MM.1S (cell line): Measurements from ENCODE around the gene TM2D1.

ENCODE experiments used
- DNase-seq: peaks from one replicate; pipeline ENCODE4 v3.0.0-alpha.2; 2015
- H2AFZ ChIP-seq: fragments of 300-600 bp; sonication (generic); 2 replicates; pipeline ENCODE4 v1.6.0; 2016; ENCODE audit warnings: antibody characterized with exemption, low read length
- H3F3A ChIP-seq: fragments of 300-600 bp; sonication (generic); 2 replicates; pipeline ENCODE4 v1.6.1; 2016; ENCODE audit warnings: mild to moderate bottlenecking, antibody characterized with exemption, low read length, moderate library complexity, mixed read lengths; ENCODE audit not compliant: insufficient read depth
- H3K27ac ChIP-seq: fragments of 300-600 bp; sonication (generic); 2 replicates; pipeline ENCODE4 v1.5.1; 2016; ENCODE audit warnings: mild to moderate bottlenecking, low read length
- H3K27me3 ChIP-seq: fragments of 300-600 bp; sonication (generic); replicated peaks from 2 replicates; pipeline ENCODE4 v1.6.0; 2016; ENCODE audit warnings: low read length; ENCODE audit not compliant: insufficient read depth
- H3K36me3 ChIP-seq: fragments of 300-600 bp; sonication (generic); replicated peaks from 2 replicates; pipeline ENCODE4 v1.6.1; 2016; ENCODE audit warnings: mild to moderate bottlenecking, low read length, mixed read lengths; ENCODE audit not compliant: insufficient read depth
- H3K4me1 ChIP-seq: fragments of 300-600 bp; sonication (generic); 2 replicates; pipeline ENCODE4 v1.6.1; 2016; ENCODE audit warnings: low read length, mixed read lengths
- H3K4me2 ChIP-seq: fragments of 300-600 bp; sonication (generic); 2 replicates; pipeline ENCODE4 v1.6.0; 2016; ENCODE audit warnings: low read depth, low read length
- H3K4me3 ChIP-seq: fragments of 300-600 bp; sonication (generic); 2 replicates; pipeline ENCODE4 v1.5.1; 2016; ENCODE audit warnings: low read length, mixed read lengths
- H3K79me2 ChIP-seq: fragments of 300-600 bp; sonication (generic); 2 replicates; pipeline ENCODE4 v1.6.1; 2016; ENCODE audit warnings: mixed run types, low read length, mixed read lengths
- H3K9ac ChIP-seq: fragments of 300-600 bp; sonication (generic); 2 replicates; pipeline ENCODE4 v1.6.1; 2016; ENCODE audit warnings: low read length, mixed read lengths
- H3K9me2 ChIP-seq: fragments of 300-600 bp; sonication (generic); replicated peaks from 2 replicates; pipeline ENCODE4 v1.6.1; 2016; ENCODE audit warnings: mild to moderate bottlenecking, low read length, mixed read lengths; ENCODE audit not compliant: insufficient read depth
- H3K9me3 ChIP-seq: fragments of 300-600 bp; sonication (generic); replicated peaks from 2 replicates; pipeline ENCODE4 v1.6.1; 2016; ENCODE audit warnings: mild to moderate bottlenecking, low read length, mixed read lengths; ENCODE audit not compliant: insufficient read depth
- H4K20me1 ChIP-seq: fragments of 300-600 bp; sonication (generic); 2 replicates; pipeline ENCODE4 v1.6.1; 2016; ENCODE audit warnings: mild to moderate bottlenecking, low read length, moderate library complexity, mixed read lengths; ENCODE audit not compliant: insufficient read depth
- EZH2 ChIP-seq: fragments of 300-600 bp; sonication (generic); optimal IDR thresholded peaks from 2 replicates; pipeline ENCODE3; 2017; ENCODE audit warnings: low read depth, mild to moderate bottlenecking, antibody characterized with exemption, low read length, mixed read lengths
- EZH2phosphoT487 ChIP-seq: fragments of 300-600 bp; sonication (generic); IDR thresholded peaks from 2 replicates; pipeline ENCODE4 v1.6.1; 2018; ENCODE audit warnings: antibody characterized with exemption, low read length
- TF ChIP-seq, protein P1 (sequence below): fragments of 300-600 bp; sonication (generic); IDR thresholded peaks from 2 replicates; pipeline ENCODE4 v1.5.1; 2016; ENCODE audit warnings: antibody characterized with exemption, low read length, mixed read lengths

The TM2D1 gene

DNA sequence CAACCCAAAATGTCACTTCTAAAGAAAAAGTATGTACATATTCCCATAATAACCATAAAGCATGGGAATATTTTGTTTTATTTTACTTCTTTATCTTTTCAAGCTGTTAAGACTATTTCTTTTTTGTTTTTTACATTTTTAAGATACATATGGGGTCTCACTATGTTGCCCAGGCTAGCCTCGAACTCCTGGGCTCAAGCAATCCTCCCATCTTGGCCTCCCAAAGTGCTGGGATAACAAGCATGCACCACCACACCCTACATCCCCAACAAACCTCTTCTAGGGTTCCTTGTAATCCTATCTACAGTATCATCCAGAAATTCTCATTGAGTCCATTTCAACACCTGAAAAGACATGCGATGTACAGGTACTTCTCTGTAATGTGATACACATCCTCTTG, 87.5 kb downstream of the TM2D1 start:
- Histone ChIP-seq H3K27me3 (no peaks in the 10 kb centered on the region), H4K20me1 (no peaks in the 10 kb centered on the region), H3K79me2 (no peaks in the 10 kb centered on the region), H3K4me3 (no peak overlapping the region), H3K36me3 (no peaks in the 10 kb centered on the region), H3F3A (no peaks in the 10 kb centered on the region), H3K9me2 (no peaks in the 10 kb centered on the region), H3K27ac (no peak overlapping the region), H3K9ac (no peak overlapping the region), H2AFZ (no peak overlapping the region), H3K9me3 (no peaks in the 10 kb centered on the region), H3K4me2 (no peak overlapping the region), H3K4me1 (no peaks in the 10 kb centered on the region)
- TF ChIP-seq EZH2 (no peak), EZH2phosphoT487 (no peak)
- TF ChIP-seq, protein P1, sequence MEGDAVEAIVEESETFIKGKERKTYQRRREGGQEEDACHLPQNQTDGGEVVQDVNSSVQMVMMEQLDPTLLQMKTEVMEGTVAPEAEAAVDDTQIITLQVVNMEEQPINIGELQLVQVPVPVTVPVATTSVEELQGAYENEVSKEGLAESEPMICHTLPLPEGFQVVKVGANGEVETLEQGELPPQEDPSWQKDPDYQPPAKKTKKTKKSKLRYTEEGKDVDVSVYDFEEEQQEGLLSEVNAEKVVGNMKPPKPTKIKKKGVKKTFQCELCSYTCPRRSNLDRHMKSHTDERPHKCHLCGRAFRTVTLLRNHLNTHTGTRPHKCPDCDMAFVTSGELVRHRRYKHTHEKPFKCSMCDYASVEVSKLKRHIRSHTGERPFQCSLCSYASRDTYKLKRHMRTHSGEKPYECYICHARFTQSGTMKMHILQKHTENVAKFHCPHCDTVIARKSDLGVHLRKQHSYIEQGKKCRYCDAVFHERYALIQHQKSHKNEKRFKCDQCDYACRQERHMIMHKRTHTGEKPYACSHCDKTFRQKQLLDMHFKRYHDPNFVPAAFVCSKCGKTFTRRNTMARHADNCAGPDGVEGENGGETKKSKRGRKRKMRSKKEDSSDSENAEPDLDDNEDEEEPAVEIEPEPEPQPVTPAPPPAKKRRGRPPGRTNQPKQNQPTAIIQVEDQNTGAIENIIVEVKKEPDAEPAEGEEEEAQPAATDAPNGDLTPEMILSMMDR, result no peak
- no peak for DNase-seq

DNA sequence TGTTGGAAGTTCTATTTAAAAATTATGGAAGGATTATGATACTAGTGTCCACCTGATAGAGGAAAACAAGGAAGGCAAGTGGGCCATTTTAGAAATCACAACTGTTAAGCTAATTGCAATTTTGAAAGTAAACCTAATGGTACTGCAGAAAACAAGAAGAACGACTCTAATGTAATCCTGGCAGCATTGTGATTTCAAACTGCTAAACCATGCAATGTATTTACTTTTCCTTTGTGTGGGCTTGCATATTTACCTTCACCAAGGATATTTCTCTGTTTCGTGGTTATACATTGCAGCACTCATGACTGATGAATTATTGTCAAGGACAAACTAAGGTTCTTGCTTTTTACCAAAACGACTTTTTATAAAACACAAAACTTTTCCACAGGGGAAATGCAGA, 88.1 kb downstream of the TM2D1 start:
- Histone ChIP-seq H4K20me1 (no peaks in the 10 kb centered on the region), H3K27me3 (no peaks in the 10 kb centered on the region), H2AFZ (no peak overlapping the region), H3K9ac (no peak overlapping the region), H3K4me1 (no peaks in the 10 kb centered on the region), H3K4me2 (no peak overlapping the region), H3K79me2 (no peaks in the 10 kb centered on the region), H3K4me3 (no peak overlapping the region), H3K36me3 (no peaks in the 10 kb centered on the region), H3K27ac (no peak overlapping the region), H3K9me3 (no peaks in the 10 kb centered on the region), H3K9me2 (no peaks in the 10 kb centered on the region), H3F3A (no peaks in the 10 kb centered on the region)
- TF ChIP-seq EZH2phosphoT487 (no peak), EZH2 (no peak)
- TF ChIP-seq, protein P1, result no peak
- DNase-seq, result no peak

DNA sequence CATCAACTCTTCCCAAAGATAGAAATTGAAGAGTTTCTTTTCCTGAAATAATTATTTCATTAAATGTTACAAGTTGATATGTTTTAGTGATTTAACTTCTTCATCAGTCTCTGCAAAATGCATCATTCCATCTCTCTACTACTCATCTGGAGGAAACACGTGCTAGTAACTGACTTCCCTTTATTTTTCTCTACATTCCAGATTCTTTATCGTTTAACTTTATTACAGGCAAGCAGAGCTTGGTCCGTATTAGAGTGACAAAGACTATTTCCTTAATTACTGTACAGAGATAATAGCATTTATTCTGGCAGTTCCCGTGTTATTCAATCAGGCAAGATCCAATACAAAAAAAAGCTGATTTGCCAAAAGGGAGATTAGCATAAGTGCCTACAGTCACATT, 88.6 kb downstream of the TM2D1 start:
- Histone ChIP-seq H3F3A (no peaks in the 10 kb centered on the region), H3K36me3 (no peaks in the 10 kb centered on the region), H3K4me1 (no peaks in the 10 kb centered on the region), H3K27ac (no peak overlapping the region), H3K79me2 (no peaks in the 10 kb centered on the region), H3K4me3 (no peak overlapping the region), H2AFZ (no peak overlapping the region), H3K27me3 (no peaks in the 10 kb centered on the region), H3K9me2 (no peaks in the 10 kb centered on the region), H3K9me3 (no peaks in the 10 kb centered on the region), H3K4me2 (no peak overlapping the region), H3K9ac (no peak overlapping the region), H4K20me1 (no peaks in the 10 kb centered on the region)
- no peak for DNase-seq
- TF ChIP-seq, protein P1, result no peak
- TF ChIP-seq EZH2 (no peak), EZH2phosphoT487 (no peak)

GRCh38 chr1:61635557-61635956, 89.4 kb downstream of the TM2D1 start:
- TF ChIP-seq EZH2 (no peak), EZH2phosphoT487 (no peak)
- TF ChIP-seq, protein P1, result no peak

More at GRCh38 chr1:61635557-61635956, 89.4 kb downstream of the TM2D1 start:
- Histone ChIP-seq H3F3A (no peaks in the 10 kb centered on the region), H3K27me3 (no peaks in the 10 kb centered on the region), H3K36me3 (no peaks in the 10 kb centered on the region), H4K20me1 (no peaks in the 10 kb centered on the region), H3K9me3 (no peaks in the 10 kb centered on the region), H3K9me2 (no peaks in the 10 kb centered on the region), H3K4me2 (no peak overlapping the region), H3K79me2 (no peaks in the 10 kb centered on the region), H3K9ac (no peak overlapping the region), H3K27ac (no peak overlapping the region), H3K4me3 (no peak overlapping the region), H3K4me1 (no peaks in the 10 kb centered on the region), H2AFZ (no peak overlapping the region)
- DNase-seq, result no peak
